Loucy (cell line): Measurements from ENCODE around the gene NUP214.

Experiments
- CTCF ChIP-seq: fragments of 200-600 bp; sonication (generic); conservative IDR thresholded peaks from 2 replicates; pipeline ENCODE4 v1.5.1; 2014; ENCODE audit warnings: mild to moderate bottlenecking, antibody characterized with exemption, low read length
- EZH2phosphoT487 ChIP-seq: fragments of 200-600 bp; IDR thresholded peaks from 2 replicates; pipeline ENCODE4 v1.6.1; 2018; ENCODE audit warnings: antibody characterized with exemption, mild to moderate bottlenecking, moderate library complexity, borderline replicate concordance

GRCh38 chr9:131228988-131229387 lies 103.6 kb downstream of the NUP214 start:
- TF ChIP-seq CTCF (no peak), EZH2phosphoT487 (no peak)
